ENCODE measurements around the gene TUT1.
"Not testable (repeated sequence)": the region's sequence is repeated elsewhere in the genome, so short reads cannot be mapped to it uniquely, and the experiment has no call there.

TUT1 gene

DNA sequence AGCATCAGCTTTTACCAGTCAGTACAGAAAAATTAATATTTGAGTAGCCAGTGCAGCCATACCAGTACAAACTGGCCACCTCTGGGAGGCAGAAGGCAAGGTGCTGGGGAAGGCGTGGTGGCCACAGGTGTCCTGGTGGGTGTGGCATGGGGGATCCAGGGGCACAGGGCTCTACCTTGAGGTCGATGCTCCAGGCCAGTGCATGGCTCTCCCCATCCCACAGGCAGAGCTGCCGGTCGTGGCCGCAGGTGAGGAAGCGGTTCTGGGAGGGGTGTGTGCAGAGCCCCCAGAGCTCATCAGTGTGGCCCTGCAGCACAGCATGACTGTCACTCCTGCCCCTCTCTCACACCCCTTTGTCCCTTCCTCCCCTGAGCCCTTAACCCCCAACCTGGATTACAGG is 14.1 kb upstream of the TUT1 start:
- no peak for DNase-seq (ENCODE audit: low read depth, low spot score)

DNA sequence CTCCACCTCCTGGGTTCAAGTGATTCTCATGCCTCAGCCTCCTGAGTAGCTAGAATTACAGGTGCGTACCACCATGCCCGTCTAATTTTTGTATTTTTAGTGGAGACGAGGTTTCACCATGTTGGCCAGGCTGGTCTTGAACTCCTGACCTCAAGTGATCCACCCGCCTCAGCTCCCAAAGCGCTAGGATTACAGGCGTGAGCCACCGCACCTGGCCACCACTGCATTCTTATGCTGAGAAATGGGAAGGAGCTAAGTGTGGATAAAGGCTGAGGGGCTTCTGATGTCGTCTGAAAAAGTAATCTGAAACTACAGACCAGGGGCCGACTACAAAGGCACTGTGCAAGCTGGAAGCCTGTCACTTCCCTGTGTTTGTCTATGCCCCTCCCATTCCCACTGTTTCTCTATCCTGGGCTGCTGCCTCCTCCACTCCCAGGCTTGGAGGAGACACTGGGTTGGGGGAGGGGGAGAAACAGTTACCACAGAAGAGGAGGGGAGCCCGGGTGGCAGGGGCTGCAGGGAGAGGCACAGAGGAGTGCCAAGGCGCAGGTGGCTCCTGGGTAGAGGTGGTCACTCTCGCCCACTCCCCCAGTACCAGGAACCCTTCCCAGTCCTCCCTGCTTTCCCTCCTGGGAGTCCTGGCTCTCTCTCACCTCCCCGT is 13.3 kb upstream of the TUT1 start:
- DNase-seq (ENCODE audit: low read depth, low spot score) = no peak

DNA sequence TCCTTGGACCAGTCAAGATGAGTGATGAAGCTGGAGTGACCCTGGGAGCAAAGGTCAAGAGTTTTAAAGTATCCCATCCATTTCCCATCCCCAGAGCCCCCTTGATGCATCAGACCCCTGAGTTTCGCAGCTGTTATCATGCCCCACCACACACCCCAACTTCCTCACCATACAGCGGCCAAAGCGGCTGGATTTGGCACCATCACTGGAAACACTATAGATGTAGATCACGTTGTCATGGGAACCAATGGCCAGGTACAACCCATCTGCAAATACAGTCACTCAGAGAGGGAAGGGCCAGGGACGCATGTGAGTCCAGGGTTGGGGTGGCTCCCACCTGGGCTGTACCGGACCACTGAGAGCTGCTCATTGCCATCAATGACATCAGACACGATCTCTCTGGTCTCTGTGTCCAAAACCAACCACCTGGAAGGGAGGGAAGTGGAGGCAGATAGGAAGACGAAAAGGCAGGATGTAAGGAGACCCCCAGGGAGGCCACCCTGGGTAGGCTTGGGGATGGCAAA is 12.5 kb upstream of the TUT1 start:
- DNase-seq (ENCODE audit: low read depth, low spot score) = no peak

DNA sequence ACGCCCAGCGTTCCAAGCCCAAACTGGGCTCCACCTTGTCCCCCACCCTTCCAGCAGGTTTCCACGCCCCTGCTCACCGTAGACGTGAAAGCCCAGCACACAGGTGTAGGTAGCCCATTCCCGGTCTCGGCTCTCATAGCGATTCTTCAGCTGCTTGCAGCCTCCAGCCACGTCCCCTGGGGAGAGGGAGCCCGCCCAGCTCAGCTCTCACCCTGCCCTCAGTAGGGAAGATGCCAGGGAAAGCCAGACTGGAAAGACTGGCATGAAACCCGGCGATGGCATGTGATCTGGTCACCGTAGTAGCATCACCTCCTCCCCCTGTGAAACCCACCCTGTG is 11.7 kb upstream of the TUT1 start:
- DNase-seq (ENCODE audit: low read depth, low spot score) = no peak

DNA sequence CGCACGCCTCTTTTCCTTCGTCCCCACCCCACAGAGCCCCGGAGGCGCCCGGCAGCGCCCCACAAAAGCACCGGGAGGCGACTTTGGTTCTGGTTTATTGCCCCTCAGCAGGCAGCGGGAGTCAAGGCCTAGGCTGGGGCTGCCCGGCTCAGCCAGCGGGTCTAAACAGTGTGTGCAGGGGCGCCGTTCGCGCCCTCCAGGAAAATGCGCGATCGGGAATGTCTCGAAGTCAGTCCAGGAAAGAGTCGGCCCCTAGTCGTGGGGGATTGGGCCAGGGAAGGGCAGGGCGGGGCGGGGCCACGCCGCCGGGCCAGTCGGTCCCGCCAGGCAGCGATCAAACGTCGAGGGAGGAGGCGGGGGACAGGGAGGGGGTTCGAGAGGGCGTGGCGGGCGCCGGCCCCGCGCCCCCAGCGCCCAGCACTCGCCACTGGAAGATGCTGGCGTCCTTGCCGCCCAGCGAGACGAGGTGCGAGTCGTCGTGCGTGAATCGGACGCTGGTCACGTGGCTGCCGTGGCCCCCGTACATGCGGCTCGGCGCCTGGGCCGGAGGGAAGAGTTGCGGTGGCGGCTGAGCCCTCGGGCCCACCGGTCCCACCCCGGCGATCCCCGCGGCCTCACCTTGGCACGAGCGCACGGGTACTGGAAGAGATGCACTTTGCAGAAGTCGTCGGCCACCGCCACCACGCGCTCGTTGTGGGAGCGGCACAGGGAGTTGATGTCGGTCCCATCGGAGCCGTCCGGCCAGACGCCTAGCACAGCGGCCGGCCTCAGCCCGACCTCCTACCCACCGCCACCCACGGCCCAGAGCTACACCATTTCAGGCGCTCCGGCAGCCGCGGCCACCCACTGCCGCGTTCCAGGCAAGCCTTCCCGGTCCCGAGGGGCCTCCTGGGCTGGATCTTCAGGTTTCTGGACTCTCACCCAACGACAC is 11.1 kb upstream of the TUT1 start:
- DNase-seq (ENCODE audit: low read depth, low spot score) = no peak

DNA sequence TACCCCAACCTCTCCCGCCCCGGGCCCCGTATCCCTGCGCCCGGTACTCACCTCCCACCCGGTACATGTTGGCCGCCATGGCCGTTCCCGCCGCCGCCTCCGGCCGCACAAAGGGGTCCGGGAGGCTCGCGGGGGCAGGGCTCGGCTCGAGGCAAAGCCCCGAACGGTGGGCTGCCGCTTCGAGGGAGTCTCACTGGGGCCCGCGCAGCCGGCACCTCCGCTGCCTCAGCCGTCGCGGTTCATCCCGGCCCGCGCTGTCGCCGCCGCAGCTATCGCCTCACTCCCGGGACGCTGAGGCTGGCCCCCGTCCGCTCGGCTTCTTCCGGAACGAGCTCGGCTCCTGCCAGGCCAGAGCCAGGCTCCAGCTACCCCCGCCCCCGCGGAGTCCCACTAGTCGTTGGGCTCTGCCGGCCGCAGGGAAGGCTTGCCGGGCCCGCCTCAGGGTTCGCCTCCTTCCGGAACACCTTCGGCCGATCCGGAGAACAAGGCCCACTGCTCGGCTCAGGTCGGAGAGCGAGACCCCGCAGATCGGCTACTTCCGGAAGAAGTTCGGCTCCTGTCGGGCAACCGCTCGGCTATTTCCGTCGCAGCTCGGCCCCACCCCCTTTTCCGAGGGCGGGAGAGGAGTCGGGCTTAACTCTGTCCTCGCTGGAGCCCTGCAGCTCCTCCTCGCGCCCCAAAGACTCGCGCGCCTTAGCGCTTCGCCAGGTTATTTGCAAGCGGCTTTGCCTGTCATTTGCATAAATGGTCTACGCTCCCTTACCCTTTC is 10.2 kb upstream of the TUT1 start, which contains the start of gene MTA2:
Gene MTA2 (minus strand): TSS at position 494 of the 769 bp plus-strand sequence. CDS start 415 bp downstream, at position 79.
- DNase-seq (ENCODE audit: low read depth, low spot score) = peak; percentile 97

DNA sequence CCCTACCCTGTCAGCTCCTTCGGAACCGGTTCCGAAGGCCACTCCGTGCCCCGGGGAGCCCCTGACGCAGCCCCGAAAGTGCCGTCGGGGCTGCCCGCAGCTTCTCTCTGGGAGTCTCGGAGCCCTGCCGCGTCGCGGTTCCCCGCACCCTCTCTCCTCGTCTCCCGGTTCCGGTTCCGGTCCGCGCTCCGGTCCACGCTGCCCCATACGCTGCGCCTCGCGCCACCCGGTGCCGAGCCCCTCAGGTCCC is 9.7 kb upstream of the TUT1 start:
- no peak for DNase-seq (ENCODE audit: low read depth, low spot score)

DNA sequence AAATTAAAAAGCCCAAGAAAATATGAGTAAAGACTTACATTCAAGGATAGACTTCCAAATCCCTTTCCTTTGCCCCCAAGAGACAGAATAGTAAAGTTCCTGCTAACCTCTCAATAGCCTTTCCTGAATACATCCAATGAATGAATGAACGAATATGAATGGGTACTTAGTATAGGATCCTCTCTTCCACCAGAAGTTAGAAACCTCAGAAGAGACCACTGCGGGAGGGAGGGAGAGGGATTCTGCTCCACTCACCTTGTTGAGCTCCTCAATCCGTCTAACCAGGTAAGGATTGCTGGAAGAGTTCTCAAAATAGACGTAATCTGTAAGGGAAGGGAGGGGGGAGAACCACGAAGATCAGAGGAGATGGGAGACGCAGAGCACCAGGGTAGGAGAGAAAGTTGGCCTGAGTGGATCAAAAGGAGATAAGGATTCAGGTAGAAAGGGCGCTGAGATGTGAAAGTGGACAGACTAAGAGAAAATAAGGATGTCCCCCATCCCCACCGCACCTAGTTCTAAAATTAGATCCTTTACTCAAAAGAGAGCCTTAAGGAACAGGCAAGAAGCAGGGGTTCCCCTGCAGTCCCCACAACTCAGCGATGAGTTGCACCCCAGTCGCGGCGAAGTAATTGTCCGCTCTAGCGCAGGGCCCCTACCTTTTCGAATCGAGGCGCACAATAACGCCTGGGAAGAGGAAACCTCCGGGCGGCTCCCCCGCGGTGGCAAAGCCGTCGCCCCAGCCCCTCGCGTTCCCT is 9.2 kb upstream of the TUT1 start:
- DNase-seq (ENCODE audit: low read depth, low spot score) = no peak

DNA sequence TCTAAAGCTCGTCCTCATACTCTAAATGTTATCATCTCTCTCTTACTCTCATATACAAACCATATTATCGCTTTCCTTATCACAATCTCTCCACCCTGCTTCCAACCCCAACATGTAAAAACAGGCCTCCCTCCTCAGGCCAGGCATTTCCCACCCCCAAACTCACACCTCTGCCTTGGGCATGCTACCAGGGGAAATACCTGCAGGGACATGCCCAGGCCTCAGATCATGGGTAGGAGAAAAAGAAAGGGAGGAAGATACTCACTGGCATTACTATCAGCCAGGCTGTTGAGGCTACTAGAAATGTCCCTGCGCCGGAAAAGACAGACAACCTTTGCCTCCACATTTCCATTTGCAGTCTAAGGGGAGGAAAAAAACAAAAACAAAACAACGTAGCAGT is 8.6 kb upstream of the TUT1 start:
- DNase-seq (ENCODE audit: low read depth, low spot score) = no peak

DNA sequence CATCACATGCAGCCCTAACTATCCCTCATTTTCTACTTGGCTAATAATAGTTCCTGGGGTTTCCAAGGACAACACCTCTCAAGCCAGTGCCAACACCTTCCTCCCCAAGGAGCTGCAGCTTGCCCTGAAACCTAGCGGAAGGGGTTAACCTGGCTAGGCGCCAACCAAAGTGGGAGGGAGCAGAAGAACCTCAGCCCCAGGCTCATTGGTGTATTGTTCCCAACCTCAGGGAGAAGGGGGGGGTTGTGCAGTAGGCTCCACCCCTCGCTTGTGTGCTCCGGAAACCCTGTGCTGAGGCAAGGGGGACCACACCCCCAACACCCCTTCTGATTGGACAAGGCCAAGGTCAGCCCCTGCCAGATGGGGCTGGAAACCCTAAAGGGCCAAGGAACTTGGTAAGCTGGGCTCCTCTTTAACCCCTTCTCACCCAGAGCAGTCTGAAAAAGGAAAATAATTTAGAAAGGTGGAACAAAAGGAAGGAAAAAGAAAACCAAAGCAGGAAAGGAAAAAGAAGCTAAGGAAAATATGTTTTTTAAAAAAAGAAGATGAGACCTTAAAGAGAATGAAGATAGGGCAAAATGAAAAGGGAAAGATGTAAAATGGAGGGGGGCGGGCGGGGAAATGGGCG is 7.9 kb upstream of the TUT1 start:
- peak; percentile 92 for DNase-seq (ENCODE audit: low read depth, low spot score)

DNA sequence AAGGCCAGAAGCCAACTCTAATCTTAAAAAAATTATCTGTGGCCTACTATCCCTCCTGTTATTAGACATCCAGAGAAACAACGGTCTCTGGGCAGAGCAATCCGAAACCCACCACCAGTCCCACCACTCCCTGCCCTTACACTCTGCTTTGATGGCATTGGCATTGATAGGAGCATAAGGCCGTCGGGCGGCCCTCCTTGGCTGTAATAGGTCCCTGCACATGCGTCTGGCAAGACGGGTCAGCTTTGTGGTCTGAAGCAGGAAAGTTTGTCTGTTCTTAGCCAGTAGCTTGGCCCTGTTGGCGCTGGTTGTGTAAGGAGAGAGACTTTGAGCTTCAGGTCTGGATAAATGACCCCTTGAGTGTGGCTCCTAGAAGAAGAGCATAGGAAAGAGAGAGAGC is 3.8 kb upstream of the TUT1 start:
- no peak for DNase-seq (ENCODE audit: low read depth, low spot score)

DNA sequence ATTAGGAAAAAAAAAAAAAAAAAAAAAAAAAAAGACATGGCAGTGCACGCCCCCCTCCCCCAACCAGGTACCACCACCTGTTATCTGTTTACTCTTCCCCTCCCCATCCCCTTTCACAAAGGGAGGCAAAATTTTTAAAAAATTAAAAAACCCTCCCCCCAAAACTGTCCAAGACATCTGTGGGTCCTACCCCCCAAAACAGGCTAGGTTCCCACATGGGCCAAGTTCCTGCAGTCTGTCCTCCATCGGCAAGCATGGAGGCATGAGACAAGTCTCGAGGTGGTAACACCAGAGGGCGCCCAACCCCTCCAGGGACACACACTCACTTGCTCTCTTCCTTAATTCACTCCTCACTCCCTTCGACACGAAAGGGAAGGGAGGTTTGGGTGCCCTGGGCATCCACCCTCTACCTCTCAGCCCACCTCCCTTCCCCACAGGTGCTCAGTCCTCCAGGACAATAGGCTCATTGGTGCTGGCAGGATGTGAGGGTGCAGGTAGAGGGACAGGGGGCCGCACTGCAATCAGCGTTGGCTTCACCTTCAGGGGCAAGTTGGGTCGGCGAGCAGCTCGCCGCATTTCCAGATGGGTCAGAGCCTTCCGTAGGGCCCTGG is 2.2 kb upstream of the TUT1 start:
- no peak for DNase-seq (ENCODE audit: low read depth, low spot score)

DNA sequence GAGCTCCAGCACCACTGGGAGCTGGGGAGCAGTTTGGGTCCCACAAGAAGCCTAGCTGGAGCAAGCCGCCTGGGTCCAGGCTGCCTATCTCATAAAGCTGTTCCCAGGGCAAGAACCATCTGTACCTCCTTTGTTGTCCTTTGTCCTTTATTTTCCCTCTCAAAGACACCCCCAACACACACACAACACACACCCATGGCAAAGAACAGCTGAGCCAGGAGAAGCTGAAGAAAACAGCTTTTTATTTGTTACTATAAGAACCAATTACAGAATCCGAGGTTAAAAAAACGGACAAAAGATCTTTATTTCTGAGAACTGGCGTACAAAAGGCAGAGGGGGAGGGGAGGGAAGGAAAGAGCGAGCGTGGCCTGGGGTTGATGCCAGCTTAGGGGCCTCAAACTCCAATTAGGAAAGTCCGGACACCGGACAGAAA is 1.7 kb upstream of the TUT1 start:
- no peak for DNase-seq (ENCODE audit: low read depth, low spot score)

DNA sequence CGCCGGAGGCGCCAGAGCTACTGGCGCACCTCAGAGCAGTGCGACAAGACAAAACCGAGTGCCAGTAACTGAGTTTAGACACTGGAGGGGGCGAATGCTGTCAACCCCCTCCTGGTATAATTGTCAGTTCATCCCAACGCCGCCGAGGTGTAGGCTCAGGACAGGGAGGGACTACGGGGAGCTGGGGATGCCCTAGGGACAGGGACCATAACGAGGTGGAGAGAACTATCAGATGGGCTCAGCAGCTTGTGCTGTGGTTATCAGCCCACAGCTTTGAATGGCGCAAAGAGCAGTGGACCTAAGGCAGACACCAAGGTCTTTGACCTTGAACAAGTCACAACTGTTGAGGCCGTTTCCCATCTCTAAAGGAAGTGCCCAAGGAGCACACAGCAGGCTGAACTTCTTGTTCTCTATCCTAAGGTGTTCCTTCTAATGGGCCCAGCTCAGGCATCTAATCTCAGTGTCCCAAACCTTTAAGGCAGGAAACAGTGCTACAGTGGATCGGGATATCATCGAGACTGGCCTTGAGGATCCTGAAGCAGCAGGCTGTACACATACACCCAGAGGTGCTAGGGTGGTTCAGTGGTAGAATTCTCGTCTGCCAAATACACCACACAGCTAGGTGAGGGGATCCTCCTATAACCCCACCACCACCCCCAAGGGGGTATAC is 958 bp upstream of the TUT1 start:
- no peak for DNase-seq (ENCODE audit: low read depth, low spot score)

DNA sequence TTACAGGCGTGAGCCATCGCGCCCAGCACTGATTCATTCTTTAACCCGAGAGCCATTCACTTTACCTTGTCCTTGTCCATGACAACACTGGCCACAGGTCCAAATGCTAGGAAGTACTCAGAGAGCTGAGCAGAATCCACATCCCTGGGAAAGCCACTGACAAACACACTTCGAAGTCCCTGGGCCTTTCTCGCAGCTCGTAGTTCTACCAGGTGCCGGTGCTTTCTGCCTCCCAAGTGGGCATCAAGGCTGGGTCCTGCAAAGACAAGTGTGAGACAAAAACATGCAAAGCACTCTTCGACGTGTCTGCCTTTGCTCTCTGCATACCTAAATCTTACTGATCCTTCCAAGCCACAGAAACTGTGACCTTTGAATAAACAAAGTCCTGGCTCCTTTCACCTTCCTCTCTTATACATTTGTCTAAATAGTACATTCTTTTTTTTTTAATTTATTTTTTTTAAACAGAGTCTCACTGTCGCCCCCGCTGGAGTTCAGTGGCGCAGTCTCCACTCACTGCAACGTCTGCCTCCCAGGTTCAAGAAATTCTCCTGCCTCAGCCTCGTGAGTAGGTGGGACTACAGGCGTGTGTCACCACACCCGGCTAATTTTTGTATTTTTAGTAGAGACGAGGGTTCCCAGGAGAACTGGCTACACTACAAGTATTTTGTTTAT is 2.2 kb downstream of the TUT1 start:
- no peak for DNase-seq (ENCODE audit: low read depth, low spot score)

DNA sequence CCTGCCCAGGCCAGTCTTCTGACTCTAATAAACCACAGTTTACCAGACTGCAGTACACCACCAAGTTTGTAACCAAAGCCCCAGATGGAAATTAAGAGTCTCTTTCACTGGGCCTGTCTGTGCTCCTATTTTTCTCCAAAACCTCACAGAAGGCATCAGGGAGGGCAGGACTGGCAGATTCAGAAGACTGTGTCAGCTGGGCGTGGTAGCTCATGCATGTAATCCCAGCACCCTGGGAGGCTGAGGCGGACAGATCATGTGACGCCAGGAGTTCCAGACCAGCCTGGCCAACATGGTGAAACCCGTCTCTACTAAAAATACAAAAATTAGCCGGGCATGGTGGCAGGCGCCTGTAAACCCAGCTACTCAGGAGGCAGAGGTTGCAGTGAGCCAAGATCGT is 6.0 kb downstream of the TUT1 start:
- not testable (repeated sequence) for DNase-seq (ENCODE audit: low read depth, low spot score)

DNA sequence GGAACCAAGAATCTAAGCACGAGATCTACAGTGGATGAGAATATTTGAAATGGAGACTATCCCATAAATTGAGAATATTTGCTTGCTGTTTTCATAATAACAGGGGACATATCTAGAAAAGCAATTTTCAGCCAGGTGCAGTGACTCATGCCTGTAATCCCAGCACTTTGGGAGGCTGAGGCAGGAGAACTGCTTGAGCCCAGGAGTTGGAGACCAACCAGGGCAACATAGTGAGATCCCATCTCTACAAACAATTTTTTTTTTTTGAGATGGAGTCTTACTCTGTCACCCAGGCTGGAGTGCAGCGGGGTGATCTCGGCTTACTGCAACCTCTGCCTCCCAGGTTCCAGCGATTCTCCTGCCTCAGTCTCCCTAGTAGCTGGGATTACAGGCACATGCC is 9.6 kb downstream of the TUT1 start:
- DNase-seq (ENCODE audit: low read depth, low spot score) = not testable (repeated sequence)

DNA sequence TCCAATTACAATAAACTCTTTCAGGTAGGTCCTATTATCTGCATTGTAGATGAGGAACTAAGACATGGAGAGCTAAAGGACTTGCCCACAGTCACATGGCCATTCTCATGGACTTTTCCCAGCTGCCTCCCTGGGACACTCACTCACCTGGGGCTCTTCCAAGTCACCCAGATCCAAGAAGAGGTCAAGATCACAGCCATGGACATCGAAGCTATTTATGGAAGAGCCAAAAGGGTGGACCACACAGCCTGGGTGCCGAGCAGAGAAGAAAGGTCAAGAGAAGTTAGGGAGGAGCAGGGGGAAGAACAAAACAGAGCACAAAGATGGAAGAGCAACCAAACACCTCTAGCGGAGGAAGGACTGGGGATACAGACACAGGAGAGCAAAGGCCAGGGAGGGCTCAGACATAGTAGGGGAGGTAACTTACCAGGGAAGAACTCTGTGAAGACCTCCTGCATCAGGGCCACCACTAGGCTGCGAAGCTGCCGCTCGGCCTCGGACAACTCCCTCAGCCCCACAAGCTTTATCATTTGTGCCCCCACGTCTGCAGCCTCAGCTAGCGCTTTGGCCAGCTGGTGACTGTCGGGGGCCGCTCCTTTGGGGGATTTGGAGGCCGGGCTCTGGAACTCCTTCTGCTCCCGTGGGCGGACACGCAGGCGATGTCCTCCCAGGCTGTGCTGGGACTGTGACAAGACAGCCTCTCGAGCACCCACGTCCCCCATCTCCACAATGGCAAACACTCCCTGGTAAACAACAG is 10.2 kb downstream of the TUT1 start:
- no peak for DNase-seq (ENCODE audit: low read depth, low spot score)

DNA sequence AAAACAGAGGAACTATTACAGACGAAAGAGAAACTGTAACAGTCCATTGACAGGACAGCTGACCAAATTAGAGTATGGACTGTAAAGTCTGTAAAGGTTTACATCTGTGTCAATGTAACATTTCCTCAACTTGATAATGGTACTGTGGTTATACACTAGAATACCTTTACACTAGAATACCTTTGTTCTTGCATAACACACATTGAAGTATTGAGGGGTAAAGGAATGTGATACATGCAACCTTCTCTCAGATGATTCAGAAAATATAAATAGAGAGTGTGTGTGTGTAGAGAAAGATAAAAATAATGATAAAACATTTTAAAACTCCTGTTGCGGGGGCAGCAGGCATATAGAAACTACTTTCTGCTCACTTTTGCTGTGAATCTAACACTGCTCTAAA is 12.1 kb downstream of the TUT1 start:
- DNase-seq (ENCODE audit: low read depth, low spot score) = no peak

Data from brain pericyte (primary cell).